SHP77 treated with DMSO at 0.1 percent for 48 hours (cell line): ENCODE measurements around the gene KCNV2.
"Not testable (repeated sequence)": the region's sequence is repeated elsewhere in the genome, so short reads cannot be mapped to it uniquely, and the experiment has no call there.

Source experiments
- DNase-seq: peaks from one replicate; lab custom pipeline; 2025; lab: John Stamatoyannopoulos, UW

The KCNV2 gene

GRCh38 chr9:2717385-2717784 lies at the start of gene KCNV2:
KCNV2 (plus strand) TSS chr9:2717510; CDS start chr9:2717740, 230 bp downstream.
- no peak for DNase-seq

DNA sequence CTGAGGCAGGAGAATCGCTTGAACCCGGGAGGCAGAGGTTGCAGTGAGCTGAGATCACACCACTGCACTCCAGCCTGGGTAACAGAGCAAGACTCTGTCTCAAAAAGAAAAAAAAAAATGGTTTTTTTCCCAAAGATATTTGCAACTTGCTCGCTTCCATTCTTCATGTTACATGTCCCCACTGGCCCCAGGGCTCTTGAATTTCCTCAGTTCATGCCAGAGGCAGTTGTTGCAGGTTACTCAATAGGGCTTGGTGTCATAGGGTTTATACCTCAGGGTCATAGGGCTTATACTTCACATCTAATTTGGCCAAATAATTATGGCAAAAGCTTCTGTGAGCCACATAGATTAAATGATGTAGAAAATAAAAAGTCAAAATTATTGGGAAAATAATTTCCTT lies 44.1 kb upstream of the KCNV2 start:
- DNase-seq, result no peak

- no peak for DNase-seq
Measured at GRCh38 chr9:2674141-2674824, 43.0 kb upstream of the KCNV2 start.

- DNase-seq, result no peak
Measured at GRCh38 chr9:2675834-2676233, 41.5 kb upstream of the KCNV2 start.

DNA sequence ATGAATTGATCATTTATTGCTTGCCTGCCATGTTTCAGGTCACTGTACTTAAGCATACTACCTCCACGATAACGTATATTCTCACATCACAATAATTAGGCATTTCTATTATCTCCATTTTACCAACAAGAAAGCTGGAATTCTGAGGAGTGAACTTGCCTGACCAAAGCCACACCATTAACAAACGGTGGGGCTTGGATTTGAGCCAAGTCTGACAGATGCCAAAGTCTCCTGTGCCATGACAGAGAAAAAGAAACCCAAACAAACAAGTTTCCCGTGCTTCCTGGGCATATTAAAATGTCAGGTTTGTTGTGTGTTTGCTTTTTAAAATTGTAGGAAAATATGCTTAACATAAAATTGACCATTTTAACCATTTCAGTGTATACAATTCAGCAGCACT lies 40.8 kb upstream of the KCNV2 start:
- no peak for DNase-seq

- no peak for DNase-seq
Measured at GRCh38 chr9:2677915-2678889, 39.1 kb upstream of the KCNV2 start.

DNA sequence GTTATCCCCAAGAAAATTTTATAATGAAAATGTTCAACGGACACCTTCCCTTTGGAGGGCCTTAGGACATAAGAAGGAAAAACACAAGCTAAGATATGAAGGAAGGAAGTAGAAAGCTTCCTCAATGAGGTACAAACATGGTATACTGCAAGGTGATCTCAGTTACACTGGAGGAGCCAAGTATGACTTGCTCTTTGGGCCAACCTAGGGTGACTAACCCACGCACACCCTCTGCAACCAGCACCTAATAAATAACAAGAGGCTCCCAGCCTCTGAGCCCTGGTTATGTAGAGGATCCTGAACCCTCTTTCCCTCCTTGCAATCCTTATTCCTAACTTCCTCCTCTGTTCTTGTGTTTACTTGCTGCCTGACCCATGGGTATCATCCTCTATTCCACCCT lies 38.3 kb upstream of the KCNV2 start:
- no peak for DNase-seq

DNA sequence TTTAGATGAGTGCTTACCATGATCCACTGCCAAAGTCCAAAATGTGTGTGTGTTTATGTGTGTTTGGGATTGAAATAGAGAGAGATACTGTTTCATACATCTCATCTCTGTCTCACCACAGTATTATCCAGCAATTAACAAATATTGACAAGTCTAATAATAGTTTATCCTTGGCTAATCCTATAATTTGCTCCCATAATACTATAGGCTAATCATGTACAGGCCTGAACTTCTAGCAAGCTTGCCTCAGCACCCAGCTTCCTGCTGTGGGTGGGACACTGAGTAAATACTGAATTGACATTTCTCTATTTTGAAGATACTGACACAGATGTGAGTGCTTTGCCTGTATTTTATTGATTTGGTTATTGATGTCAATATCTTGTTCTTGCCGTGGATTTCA lies 35.3 kb upstream of the KCNV2 start:
- no peak for DNase-seq

DNA sequence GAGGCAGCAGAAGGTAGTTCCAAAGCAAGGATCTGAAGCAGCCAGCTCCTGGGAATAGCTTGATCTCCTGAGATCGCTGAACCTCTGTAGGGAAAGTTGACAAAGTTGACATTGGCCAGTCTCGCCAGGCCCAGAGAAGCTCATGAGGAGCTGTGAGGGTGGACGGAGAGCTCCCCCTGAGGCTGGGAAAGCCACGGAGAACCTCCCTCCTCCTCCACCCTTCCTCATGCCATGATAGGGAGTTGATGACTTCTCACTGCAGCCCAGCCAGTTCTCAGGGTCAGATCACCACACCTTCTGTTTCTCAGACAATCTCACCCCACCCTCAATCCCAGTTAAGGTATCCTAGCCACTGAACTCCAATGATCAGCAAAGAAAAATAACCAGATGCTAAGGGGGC lies 30.4 kb upstream of the KCNV2 start:
- DNase-seq, result no peak

DNA sequence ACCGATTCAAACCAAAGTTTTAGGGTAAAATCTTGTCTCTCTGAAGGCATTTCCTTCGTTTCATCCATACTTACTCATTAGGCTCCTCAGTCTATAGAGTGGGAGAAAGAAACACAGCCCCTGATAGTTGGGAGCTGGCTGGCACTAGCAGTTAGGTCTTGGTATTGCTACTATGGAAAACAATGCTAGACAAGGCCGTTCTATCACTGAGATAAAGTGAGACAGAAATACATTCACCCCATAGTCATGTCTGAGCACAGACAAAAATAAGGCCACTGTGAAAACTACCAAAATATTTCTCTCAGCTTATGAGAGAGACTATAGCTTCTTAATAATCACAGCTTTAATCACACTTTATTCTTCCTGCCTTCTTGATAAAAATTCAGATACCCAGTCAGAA lies 28.7 kb upstream of the KCNV2 start:
- DNase-seq, result no peak

DNA sequence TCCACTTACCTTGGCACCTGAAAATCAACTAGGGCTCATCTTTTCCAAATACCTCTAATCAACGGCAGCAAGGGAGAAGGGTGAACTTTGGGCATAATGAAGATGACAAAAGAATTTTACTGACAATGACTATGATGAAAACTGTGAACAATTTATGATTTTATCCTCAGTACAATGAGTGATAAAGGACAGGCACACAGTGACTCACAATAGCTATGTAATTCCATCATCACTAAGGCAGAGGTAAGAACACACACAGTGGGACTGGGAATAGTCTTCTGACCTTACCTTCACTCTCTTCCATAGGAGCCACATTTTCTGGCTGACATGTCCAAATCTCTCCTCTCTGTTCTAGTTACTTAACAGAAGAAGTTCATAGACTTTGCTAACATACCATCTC lies 26.1 kb upstream of the KCNV2 start:
- no peak for DNase-seq

DNA sequence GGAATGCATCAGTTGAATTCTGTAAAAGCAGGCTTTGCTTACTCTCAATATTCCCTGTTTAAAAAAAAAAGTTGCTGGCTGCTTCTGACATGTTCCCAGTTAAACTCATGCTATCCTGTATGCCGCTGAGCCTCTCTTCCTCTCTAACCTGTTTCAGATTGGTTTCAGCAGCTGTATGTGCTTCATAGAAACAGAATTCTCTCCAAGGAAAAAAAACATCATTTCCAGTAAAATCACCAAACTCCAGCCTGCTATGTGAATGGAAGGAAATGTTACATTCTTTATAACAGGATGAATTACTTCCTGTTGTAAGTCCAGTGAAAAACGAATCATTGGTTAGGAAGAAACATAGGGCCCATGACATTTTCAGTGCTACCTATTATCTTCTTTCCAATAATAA lies 25.7 kb upstream of the KCNV2 start:
- DNase-seq, result no peak

GRCh38 chr9:2693056-2693455 lies 24.3 kb upstream of the KCNV2 start:
- DNase-seq, result no peak

DNA sequence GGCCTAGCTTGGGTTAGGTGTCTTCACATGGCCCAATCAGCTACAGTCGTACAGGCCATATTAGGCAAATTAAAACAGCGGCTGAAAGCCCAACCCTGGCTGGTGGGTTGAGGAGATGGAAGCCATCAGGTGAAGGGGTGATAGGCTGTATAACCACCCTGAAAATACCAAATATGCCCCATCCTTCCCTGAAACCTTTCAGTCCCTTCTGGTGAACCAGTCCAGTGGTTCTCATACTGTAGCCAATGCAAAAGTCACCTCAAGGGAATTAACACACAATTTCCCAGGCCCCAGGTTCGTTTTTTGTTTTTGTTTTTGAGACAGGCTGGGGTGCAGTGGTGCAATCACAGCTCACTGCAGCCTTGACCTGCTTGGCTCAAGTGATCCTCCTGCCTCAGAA lies 19.8 kb upstream of the KCNV2 start:
- DNase-seq, result no peak

DNA sequence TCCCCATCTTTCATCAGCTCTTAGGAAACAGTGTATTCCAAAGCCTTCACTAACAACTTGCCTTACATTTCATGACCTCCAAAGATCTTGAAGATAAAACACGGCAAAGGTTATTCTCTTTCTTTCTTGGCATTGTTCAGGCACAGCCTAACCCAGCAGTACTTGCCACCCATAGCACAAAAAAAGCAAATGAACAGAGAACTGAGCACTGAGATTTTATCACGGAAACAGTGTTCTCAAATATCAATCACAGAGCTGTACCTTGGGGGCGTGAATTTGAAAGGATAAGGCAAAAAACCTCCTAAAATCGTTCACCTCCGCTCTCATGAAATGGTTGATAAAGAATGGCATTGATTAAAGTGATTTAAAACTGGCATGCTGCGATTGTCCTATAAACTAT lies 16.9 kb upstream of the KCNV2 start:
- no peak for DNase-seq

DNA sequence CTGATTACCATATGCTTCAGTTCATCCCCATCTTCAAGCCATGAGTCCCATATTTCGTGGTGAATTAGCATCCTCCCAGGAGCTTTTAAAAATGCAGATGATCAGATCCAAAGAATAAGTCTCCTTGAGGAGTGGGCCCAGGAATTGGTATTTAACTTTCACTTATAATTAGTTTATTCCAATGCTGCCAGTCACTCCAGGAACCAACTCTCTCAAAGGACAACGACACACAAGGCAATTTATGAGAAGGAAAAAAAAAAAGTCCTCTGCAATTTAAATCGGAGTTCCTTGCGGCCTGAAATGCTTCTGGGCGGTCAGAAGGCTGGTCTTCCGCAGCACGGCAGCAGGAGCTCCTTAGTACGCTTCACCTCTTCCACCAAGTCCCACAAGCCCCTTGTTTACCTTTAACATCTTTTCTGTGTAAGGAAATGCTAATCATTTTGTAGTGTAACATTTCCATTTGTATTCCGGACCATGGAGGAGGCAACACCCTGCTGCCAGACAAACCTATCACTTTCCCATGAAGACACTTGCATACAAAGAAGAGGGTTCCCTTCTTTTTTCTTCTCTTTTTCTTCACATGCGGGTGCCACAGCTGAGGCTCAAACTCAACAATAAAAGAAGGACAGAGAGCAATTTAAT lies 16.3 kb upstream of the KCNV2 start:
- DNase-seq, result no peak

GRCh38 chr9:2704504-2704903 lies 12.8 kb upstream of the KCNV2 start:
- DNase-seq, result no peak

- not testable (repeated sequence) for DNase-seq
Measured at GRCh38 chr9:2707256-2707655, 10.1 kb upstream of the KCNV2 start.

DNA sequence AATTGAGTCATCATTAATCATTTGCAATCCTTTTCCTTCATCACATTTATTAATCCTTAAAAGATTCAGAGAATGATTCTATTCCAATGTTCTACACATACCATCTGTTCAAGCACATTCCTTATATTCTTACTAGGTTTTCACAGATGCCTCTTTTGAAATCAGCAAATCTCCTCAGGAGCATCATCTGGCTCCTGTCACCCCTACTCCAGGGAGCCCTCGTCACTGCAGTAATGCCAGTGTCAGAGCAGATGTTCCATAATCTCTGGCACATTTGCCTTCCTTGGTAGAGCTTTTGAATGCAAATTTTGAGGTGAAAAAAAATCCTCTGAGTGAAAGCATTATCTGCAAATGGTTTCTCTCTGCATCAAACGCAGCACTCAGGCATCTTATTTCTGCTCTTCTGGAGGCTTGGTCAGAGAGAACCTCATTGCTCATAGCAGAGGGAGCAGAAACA lies 7.6 kb upstream of the KCNV2 start:
- DNase-seq, result no peak

GRCh38 chr9:2711716-2712115 lies 5.6 kb upstream of the KCNV2 start:
- DNase-seq, result no peak

DNA sequence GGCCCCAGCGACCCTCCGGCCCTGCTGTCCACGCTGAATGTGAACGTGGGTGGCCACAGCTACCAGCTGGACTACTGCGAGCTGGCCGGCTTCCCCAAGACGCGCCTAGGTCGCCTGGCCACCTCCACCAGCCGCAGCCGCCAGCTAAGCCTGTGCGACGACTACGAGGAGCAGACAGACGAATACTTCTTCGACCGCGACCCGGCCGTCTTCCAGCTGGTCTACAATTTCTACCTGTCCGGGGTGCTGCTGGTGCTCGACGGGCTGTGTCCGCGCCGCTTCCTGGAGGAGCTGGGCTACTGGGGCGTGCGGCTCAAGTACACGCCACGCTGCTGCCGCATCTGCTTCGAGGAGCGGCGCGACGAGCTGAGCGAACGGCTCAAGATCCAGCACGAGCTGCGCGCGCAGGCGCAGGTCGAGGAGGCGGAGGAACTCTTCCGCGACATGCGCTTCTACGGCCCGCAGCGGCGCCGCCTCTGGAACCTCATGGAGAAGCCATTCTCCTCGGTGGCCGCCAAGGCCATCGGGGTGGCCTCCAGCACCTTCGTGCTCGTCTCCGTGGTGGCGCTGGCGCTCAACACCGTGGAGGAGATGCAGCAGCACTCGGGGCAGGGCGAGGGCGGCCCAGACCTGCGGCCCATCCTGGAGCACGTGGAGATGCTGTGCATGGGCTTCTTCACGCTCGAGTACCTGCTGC lies 839 bp downstream of the KCNV2 start:
- no peak for DNase-seq

- DNase-seq, result no peak
Measured at GRCh38 chr9:2718698-2719033, 1.4 kb downstream of the KCNV2 start.
